SK-N-SH (cell line): ENCODE data around the gene EPB41L4A. TPM values are rescaled to one million over a fixed set of nuclear protein-coding genes. Genes with fewer than 3 reads are reported as not detected.

ENCODE experiments used
- CTCF ChIA-PET: fragments of 300-600, 350-600 bp; formaldehyde crosslinking; extraction: SDS; loops from one replicate; lab custom pipeline; 2021; lab: Yijun Ruan, JAX
- POLR2A ChIA-PET: fragments of 350-600 bp; sonication (Branson Sonifier 250); formaldehyde crosslinking; extraction: SDS; loops from one replicate; lab custom pipeline; 2020; ENCODE audit warnings: antibody characterized with exemption, inconsistent platforms; lab: Yijun Ruan, JAX
- DNase-seq: peaks from one replicate; pipeline ENCODE4 v3.0.0; 2012
- H2AFZ ChIP-seq: fragments of 200-600 bp; sonication (generic); 2 replicates; pipeline ENCODE4 v1.8.1; 2016; ENCODE audit warnings: antibody characterized with exemption, mild to moderate bottlenecking, low read depth
- H3F3A ChIP-seq: fragments of 200-600 bp; sonication (generic); replicated peaks from 2 replicates; pipeline ENCODE3; 2016; ENCODE audit warnings: antibody characterized with exemption, mild to moderate bottlenecking; ENCODE audit not compliant: insufficient read depth
- H3K27ac ChIP-seq, 2 experiments: fragments of 200-500 bp in 1 of 2; fragments of 200-600 bp in 1 of 2; sonication (Bioruptor generic) in 1 of 2; sonication (generic), shearing (Covaris generic) in 1 of 2; 2 replicates each; pipeline versions ENCODE4 v1.5.1 to v1.6.1; 2014 to 2016; ENCODE audit warnings: low read depth in 2 of 2, inconsistent platforms in 1 of 2, low read length in 1 of 2, mild to moderate bottlenecking in 1 of 2, mixed read lengths in 1 of 2
- H3K27me3 ChIP-seq: fragments of 200-600 bp; sonication (generic), shearing (Covaris generic); 2 replicates; pipeline ENCODE4 v1.6.1; 2016; ENCODE audit warnings: mixed run types; ENCODE audit not compliant: insufficient read depth
- H3K36me3 ChIP-seq, 2 experiments: fragments of 200-500 bp in 1 of 2; fragments of 200-600 bp in 1 of 2; sonication (Bioruptor generic) in 1 of 2; sonication (generic) in 1 of 2; replicated peaks in 1 of 2; 2 replicates each; pipeline versions ENCODE3 to v1.5.1; 2014 to 2016; ENCODE audit warnings: low read length in 1 of 2, mild to moderate bottlenecking in 1 of 2; ENCODE audit not compliant: insufficient read depth in 2 of 2, control insufficient read depth in 1 of 2
- H3K4me1 ChIP-seq, 2 experiments: fragments of 200-500 bp in 1 of 2; fragments of 200-600 bp in 1 of 2; sonication (Bioruptor generic) in 1 of 2; sonication (generic), shearing (Covaris generic) in 1 of 2; 2 replicates each; pipeline versions ENCODE4 v1.5.1 to v1.6.1; 2014 to 2016; ENCODE audit warnings: low read depth in 1 of 2, low read length in 1 of 2, mixed run types in 1 of 2; ENCODE audit not compliant: insufficient read depth in 2 of 2, control insufficient read depth in 1 of 2
- H3K4me2 ChIP-seq: fragments of 200-600 bp; sonication (generic), shearing (Covaris generic); 2 replicates; pipeline ENCODE4 v1.6.1; 2017; ENCODE audit warnings: mixed run types
- H3K4me3 ChIP-seq, 2 experiments: fragments of 200-500 bp in 1 of 2; fragments of 200-600 bp in 1 of 2; sonication (Bioruptor generic) in 1 of 2; sonication (generic), shearing (Covaris generic) in 1 of 2; 2 replicates each; pipeline versions ENCODE4 v1.5.1 to v1.8.1; 2014 to 2016; ENCODE audit warnings: low read depth in 2 of 2, inconsistent platforms in 1 of 2, low read length in 1 of 2, mild to moderate bottlenecking in 1 of 2, mixed read lengths in 1 of 2, moderate library complexity in 1 of 2
- H3K79me2 ChIP-seq: fragments of 200-600 bp; sonication (generic); 2 replicates; pipeline ENCODE4 v1.8.1; 2017; ENCODE audit warnings: mild to moderate bottlenecking; ENCODE audit not compliant: insufficient read depth
- H3K9ac ChIP-seq: fragments of 200-600 bp; sonication (generic); 2 replicates; pipeline ENCODE4 v1.6.1; 2017; ENCODE audit warnings: mixed run types
- H3K9me2 ChIP-seq: fragments of 200-600 bp; sonication (generic); 2 replicates; pipeline ENCODE4 v1.6.1; 2017; ENCODE audit warnings: mixed run types
- H3K9me3 ChIP-seq: fragments of 200-600 bp; sonication (generic); 2 replicates; pipeline ENCODE4 v1.6.1; 2017; ENCODE audit warnings: mixed run types, mild to moderate bottlenecking, moderate library complexity
- H4K20me1 ChIP-seq: fragments of 200-600 bp; sonication (generic); 2 replicates; pipeline ENCODE4 v1.6.1; 2017; ENCODE audit warnings: mild to moderate bottlenecking, mixed run types; ENCODE audit not compliant: insufficient read depth
- FOXJ3 ChIP-seq: sonication (generic); formaldehyde crosslinking; IDR thresholded peaks from 2 replicates; pipeline ENCODE4 v1.5.1; 2020; ENCODE audit warnings: mild to moderate bottlenecking, missing genetic modification reagents
- FOXM1 ChIP-seq: IDR thresholded peaks from 2 replicates; pipeline ENCODE4 v1.4.0; 2012; ENCODE audit warnings: low read depth, mild to moderate bottlenecking
- NFIC ChIP-seq: IDR thresholded peaks from 2 replicates; pipeline ENCODE4 v1.4.0; 2012; ENCODE audit warnings: borderline replicate concordance
- POLR2AphosphoS5 ChIP-seq: IDR thresholded peaks from 2 replicates; pipeline ENCODE4 v1.6.1; 2012; ENCODE audit warnings: low read depth, low read length
- RAD21 ChIP-seq: IDR thresholded peaks from 2 replicates; pipeline ENCODE4 v1.6.1; 2012; ENCODE audit warnings: mild to moderate bottlenecking, low read length
- RFX5 ChIP-seq: IDR thresholded peaks from 2 replicates; pipeline ENCODE4 v1.6.1; 2012; ENCODE audit warnings: mild to moderate bottlenecking, improper control_type of control experiment, low read length
- SMC3 ChIP-seq: IDR thresholded peaks from 2 replicates; pipeline ENCODE4 v1.6.1; 2012; ENCODE audit warnings: low read depth, low read length, improper control_type of control experiment
- TCF12 ChIP-seq: IDR thresholded peaks from 2 replicates; pipeline ENCODE4 v1.4.0; 2012
- YY1 ChIP-seq: IDR thresholded peaks from 2 replicates; pipeline ENCODE4 v1.4.0; 2012; ENCODE audit warnings: low read depth, mild to moderate bottlenecking
- WGBS: methylation state at CpG from one replicate; pipeline ENCODE4 v1.1.6; 2017; ENCODE audit warnings: low lambda C conversion rate; 5-methylcytosine and 5-hydroxymethylcytosine counted together
- polyA plus RNA-seq, 3 experiments: library from polyadenylated mRNA; depleted of rRNA; stranded (reverse); fragments of >200 nt; gene quantifications; 2 replicates each; pipeline ENCODE4 v1.2.3, GENCODE V29; 2012
- TF ChIP-seq, protein P1 (sequence below): IDR thresholded peaks from 2 replicates; pipeline ENCODE4; 2012
- TF ChIP-seq, protein P2 (sequence below): fragments of 150-350 bp; IDR thresholded peaks from 2 replicates; pipeline ENCODE4 v1.6.1; 2016; ENCODE audit warnings: mild to moderate bottlenecking, low read depth, low read length
- TF ChIP-seq, protein P3 (sequence below): fragments of 200-600 bp; sonication (generic); IDR thresholded peaks from 2 replicates; pipeline ENCODE4 v1.6.1; 2017; ENCODE audit warnings: antibody characterized with exemption, mild to moderate bottlenecking, moderate library complexity
- TF ChIP-seq, protein P4 (sequence below): IDR thresholded peaks from 2 replicates; pipeline ENCODE4 v1.4.0; 2012; ENCODE audit warnings: low read depth, borderline replicate concordance

The EPB41L4A gene
- polyA plus RNA-seq, 1 of the 3 experiments (the other 2 are of a cell fraction) = 0.07 TPM

DNA sequence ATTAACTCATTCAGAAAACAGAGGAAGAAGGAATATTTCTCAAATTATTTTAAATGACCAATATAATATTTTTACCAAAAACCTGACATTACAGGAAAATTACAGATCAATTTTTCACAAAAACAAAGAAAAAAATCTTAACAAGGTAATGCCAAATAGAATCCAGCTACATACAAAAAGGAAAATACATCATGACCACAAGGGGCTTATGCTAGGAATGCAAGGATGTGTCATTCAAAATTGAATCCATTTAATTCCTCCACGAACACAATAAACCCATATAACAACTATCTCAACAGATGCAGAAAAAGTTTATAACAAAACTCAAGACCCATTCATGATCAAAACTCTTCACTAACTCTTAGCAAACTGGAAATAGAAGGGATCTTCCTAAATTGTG lies 239.8 kb downstream of the EPB41L4A start:
- Histone ChIP-seq H3F3A (no peaks in the 10 kb centered on the region), H4K20me1 (no peaks in the 10 kb centered on the region), H3K9me3 (no peaks in the 10 kb centered on the region; the same call in 1 of the 2 replicates)
- DNase-seq = no peak
- POLR2A ChIA-PET = no interaction called here
- no peak for TF ChIP-seq YY1
- TF ChIP-seq SMC3 = no peak
- no peak for TF ChIP-seq FOXM1
- no peak for TF ChIP-seq NFIC
- TF ChIP-seq TCF12 = no peak
- no peak for TF ChIP-seq POLR2AphosphoS5
- TF ChIP-seq, all 33 proteins: peak for 0
- Histone ChIP-seq H3K27ac (no peak overlapping the region), H2AFZ (no peak overlapping the region), H3K36me3 (no peaks in the 10 kb centered on the region), H3K4me2 (no peak overlapping the region), H3K4me3 (no peak overlapping the region), H3K27me3 (no peaks in the 10 kb centered on the region), H3K9me2 (no peaks in the 10 kb centered on the region), H3K4me1 (peaks cover 0 to 2% of the 10 kb centered on the region in 2 experiments; a peak in 1 of 4 replicates), H3K79me2 (no peaks in the 10 kb centered on the region), H3K9ac (no peak overlapping the region)
- 63% methylated on average over 1 of the region's 1 CpG for WGBS
- CTCF ChIA-PET = interaction anchor here (0.6 to 2.1 kb wide), 7 partner anchors 11 to 313 kb away, joined by 3 to 9 read pairs (median 3); no protein-coding TSS in a partner anchor

DNA sequence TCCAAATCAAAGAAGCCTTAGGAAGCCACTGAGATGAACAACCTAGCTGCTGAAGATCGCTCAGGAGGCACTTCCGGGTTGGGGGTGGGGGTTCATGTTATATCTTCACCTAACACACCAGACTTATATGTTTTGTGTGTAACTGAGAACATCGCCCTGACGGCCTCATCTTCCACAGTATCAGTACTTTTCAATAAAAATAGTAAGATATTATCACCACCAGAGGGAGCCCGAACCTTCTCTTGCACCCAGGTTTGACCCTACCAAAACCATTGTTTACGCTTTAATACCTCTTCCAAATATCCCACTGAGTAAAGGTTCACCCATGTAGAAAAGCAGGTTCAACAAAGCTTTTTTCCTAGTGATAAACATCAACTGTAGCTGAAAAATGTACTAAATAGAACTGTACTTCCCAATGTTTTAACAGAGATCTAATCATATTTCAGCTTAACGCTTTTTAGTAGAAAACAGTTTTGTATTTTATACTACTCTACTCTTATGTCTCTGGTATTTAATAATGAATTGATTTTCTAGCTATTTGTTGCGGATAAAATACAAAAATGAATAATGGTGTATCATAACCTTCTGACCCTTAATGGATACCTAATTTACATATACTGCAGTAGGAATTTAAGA lies 244.0 kb downstream of the EPB41L4A start:
- Histone ChIP-seq H3K27ac (no peak overlapping the region), H3K79me2 (no peaks in the 10 kb centered on the region), H3K4me3 (peak overlapping the region; percentile 17 to 31; a peak in 1 of 4 replicates), H3K4me2 (peak overlapping the region; percentile 56), H4K20me1 (no peaks in the 10 kb centered on the region), H2AFZ (peak overlapping the region; percentile 82; the same call in 1 of the 2 replicates), H3K9ac (no peak overlapping the region), H3K4me1 (peaks cover 0 to 2% of the 10 kb centered on the region in 2 experiments; a peak in 1 of 4 replicates), H3K36me3 (no peaks in the 10 kb centered on the region), H3K27me3 (no peaks in the 10 kb centered on the region), H3F3A (no peaks in the 10 kb centered on the region), H3K9me2 (no peaks in the 10 kb centered on the region), H3K9me3 (no peaks in the 10 kb centered on the region; the same call in 1 of the 2 replicates)
- 24% methylated on average over 8 of the region's 8 CpGs for WGBS
- TF ChIP-seq FOXJ3 = no peak
- peak; percentile 80 for TF ChIP-seq RAD21
- TF ChIP-seq YY1 = no peak
- peak; percentile 61 for TF ChIP-seq SMC3
- TF ChIP-seq, protein P1, sequence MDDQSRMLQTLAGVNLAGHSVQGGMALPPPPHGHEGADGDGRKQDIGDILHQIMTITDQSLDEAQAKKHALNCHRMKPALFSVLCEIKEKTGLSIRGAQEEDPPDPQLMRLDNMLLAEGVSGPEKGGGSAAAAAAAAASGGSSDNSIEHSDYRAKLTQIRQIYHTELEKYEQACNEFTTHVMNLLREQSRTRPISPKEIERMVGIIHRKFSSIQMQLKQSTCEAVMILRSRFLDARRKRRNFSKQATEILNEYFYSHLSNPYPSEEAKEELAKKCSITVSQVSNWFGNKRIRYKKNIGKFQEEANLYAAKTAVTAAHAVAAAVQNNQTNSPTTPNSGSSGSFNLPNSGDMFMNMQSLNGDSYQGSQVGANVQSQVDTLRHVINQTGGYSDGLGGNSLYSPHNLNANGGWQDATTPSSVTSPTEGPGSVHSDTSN = no peak
- TF ChIP-seq, protein P2, sequence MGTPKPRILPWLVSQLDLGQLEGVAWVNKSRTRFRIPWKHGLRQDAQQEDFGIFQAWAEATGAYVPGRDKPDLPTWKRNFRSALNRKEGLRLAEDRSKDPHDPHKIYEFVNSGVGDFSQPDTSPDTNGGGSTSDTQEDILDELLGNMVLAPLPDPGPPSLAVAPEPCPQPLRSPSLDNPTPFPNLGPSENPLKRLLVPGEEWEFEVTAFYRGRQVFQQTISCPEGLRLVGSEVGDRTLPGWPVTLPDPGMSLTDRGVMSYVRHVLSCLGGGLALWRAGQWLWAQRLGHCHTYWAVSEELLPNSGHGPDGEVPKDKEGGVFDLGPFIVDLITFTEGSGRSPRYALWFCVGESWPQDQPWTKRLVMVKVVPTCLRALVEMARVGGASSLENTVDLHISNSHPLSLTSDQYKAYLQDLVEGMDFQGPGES = no peak
- TF ChIP-seq RFX5 = peak; percentile 47; the same call in 1 of the 2 replicates
- TF ChIP-seq, protein P3, sequence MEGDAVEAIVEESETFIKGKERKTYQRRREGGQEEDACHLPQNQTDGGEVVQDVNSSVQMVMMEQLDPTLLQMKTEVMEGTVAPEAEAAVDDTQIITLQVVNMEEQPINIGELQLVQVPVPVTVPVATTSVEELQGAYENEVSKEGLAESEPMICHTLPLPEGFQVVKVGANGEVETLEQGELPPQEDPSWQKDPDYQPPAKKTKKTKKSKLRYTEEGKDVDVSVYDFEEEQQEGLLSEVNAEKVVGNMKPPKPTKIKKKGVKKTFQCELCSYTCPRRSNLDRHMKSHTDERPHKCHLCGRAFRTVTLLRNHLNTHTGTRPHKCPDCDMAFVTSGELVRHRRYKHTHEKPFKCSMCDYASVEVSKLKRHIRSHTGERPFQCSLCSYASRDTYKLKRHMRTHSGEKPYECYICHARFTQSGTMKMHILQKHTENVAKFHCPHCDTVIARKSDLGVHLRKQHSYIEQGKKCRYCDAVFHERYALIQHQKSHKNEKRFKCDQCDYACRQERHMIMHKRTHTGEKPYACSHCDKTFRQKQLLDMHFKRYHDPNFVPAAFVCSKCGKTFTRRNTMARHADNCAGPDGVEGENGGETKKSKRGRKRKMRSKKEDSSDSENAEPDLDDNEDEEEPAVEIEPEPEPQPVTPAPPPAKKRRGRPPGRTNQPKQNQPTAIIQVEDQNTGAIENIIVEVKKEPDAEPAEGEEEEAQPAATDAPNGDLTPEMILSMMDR = peak; percentile 81
- TF ChIP-seq, protein P4, sequence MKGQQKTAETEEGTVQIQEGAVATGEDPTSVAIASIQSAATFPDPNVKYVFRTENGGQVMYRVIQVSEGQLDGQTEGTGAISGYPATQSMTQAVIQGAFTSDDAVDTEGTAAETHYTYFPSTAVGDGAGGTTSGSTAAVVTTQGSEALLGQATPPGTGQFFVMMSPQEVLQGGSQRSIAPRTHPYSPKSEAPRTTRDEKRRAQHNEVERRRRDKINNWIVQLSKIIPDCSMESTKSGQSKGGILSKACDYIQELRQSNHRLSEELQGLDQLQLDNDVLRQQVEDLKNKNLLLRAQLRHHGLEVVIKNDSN = no peak
- TF ChIP-seq TCF12 = no peak
- no peak for TF ChIP-seq FOXM1
- no peak for TF ChIP-seq POLR2AphosphoS5
- POLR2A ChIA-PET = no interaction called here
- peak; percentile 67 for DNase-seq
- CTCF ChIA-PET = interaction anchor here (0.6 to 8.1 kb wide), 24 partner anchors 9 to 1018 kb away, joined by 3 to 149 read pairs (median 4); partner anchors contain the start of gene EPB41L4A
